Loucy (cell line): ENCODE data around the gene AP5B1.

Experiments
- CTCF ChIP-seq: fragments of 200-600 bp; sonication (generic); conservative IDR thresholded peaks from 2 replicates; pipeline ENCODE4 v1.5.1; 2014; ENCODE audit warnings: mild to moderate bottlenecking, antibody characterized with exemption, low read length
- EZH2phosphoT487 ChIP-seq: fragments of 200-600 bp; IDR thresholded peaks from 2 replicates; pipeline ENCODE4 v1.6.1; 2018; ENCODE audit warnings: antibody characterized with exemption, mild to moderate bottlenecking, moderate library complexity, borderline replicate concordance

GRCh38 chr11:65829459-65829858, 48.7 kb upstream of the AP5B1 start:
- TF ChIP-seq CTCF, result no peak
- TF ChIP-seq EZH2phosphoT487, result no peak
